ENCODE measurements around the gene LRIT2.

DNA sequence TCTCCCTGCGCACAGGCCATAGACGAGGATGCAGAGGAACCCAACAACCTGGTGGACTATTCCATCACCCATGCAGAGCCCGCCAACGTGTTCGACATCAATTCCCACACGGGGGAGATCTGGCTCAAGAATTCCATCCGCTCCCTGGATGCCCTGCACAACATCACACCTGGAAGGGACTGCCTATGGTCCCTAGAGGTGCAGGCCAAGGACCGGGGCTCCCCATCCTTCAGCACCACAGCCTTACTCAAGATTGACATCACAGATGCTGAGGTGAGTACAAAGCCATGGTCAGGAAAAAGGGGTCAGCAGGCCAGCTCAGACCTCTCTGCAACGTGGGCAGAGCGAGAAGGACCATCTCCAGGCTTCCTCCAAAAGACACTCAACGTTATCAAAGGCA, 12.3 kb downstream of the LRIT2 start:
- TF ChIP-seq EZH2 (IDR thresholded peaks at IDR 0.05; ENCODE audit: insufficient read depth, poor library complexity, severe bottlenecking) (no peak), EZH2phosphoT487 (IDR thresholded peaks at IDR 0.05; ENCODE audit: insufficient read depth, low read depth) (no peak)

All from GM23248 (cell line).